Neuronal stem cell (in vitro differentiated cells): ENCODE measurements around the gene SEMA6D.

ENCODE experiments used
- DNase-seq: peaks from one replicate; pipeline ENCODE4 v3.0.0-alpha.2; 2013; ENCODE audit warnings: low spot score
- H2AFZ ChIP-seq: one replicate; pipeline ENCODE4 v1.6.1; 2013; ENCODE audit warnings: mild to moderate bottlenecking, low read length, inconsistent platforms
- H2AK5ac ChIP-seq: 2 replicates; pipeline ENCODE4 v1.6.1; 2013; ENCODE audit warnings: low read depth, mild to moderate bottlenecking, inconsistent platforms, low read length, moderate library complexity, mixed read lengths
- H2BK120ac ChIP-seq: 2 replicates; pipeline ENCODE4 v1.6.1; 2013; ENCODE audit warnings: low read depth, mild to moderate bottlenecking, inconsistent platforms, low read length, moderate library complexity, mixed read lengths
- H2BK12ac ChIP-seq: one replicate; pipeline ENCODE4 v1.6.1; 2013; ENCODE audit warnings: low read length, inconsistent platforms
- H2BK15ac ChIP-seq: 2 replicates; pipeline ENCODE4 v1.6.1; 2013; ENCODE audit warnings: mild to moderate bottlenecking, low read length, inconsistent platforms, mixed read lengths
- H2BK5ac ChIP-seq: one replicate; pipeline ENCODE4 v1.6.1; 2013; ENCODE audit warnings: inconsistent platforms, mild to moderate bottlenecking, low read length, moderate library complexity
- H3K14ac ChIP-seq: one replicate; pipeline ENCODE4 v1.6.1; 2013; ENCODE audit warnings: low read length, inconsistent platforms
- H3K18ac ChIP-seq: 2 replicates; pipeline ENCODE4 v1.6.1; 2013; ENCODE audit warnings: low read length, inconsistent platforms
- H3K23ac ChIP-seq: 2 replicates; pipeline ENCODE4 v1.6.1; 2013; ENCODE audit warnings: low read depth, mild to moderate bottlenecking, mixed read lengths, low read length, inconsistent platforms; ENCODE audit not compliant: poor library complexity
- H3K27ac ChIP-seq: replicated peaks from 3 replicates; pipeline ENCODE4 v1.5.1; 2013; ENCODE audit warnings: low read length, inconsistent platforms
- H3K27me3 ChIP-seq, 3 experiments: 2 replicates each; pipeline ENCODE4 v1.6.1; 2013; ENCODE audit warnings: low read length in 3 of 3, mild to moderate bottlenecking in 2 of 3, inconsistent platforms in 1 of 3, low read depth in 1 of 3, mixed read lengths in 1 of 3, moderate library complexity in 1 of 3; ENCODE audit not compliant: control insufficient read depth in 3 of 3, insufficient read depth in 3 of 3
- H3K36me3 ChIP-seq, 2 donors: replicated peaks in 1 of 2; 2 replicates each; pipeline ENCODE4 v1.6.1; 2013; ENCODE audit warnings: low read length in 2 of 2; ENCODE audit not compliant: control insufficient read depth in 2 of 2, insufficient read depth in 2 of 2
- H3K4ac ChIP-seq: 2 replicates; pipeline ENCODE4 v1.6.1; 2013; ENCODE audit warnings: inconsistent platforms, mild to moderate bottlenecking, low read length, moderate library complexity
- H3K4me1 ChIP-seq, 2 donors: 1 replicate in 1 of 2; 2 replicates in 1 of 2; pipeline ENCODE4 v1.6.1; 2013; ENCODE audit warnings: low read length in 2 of 2, low read depth in 1 of 2; ENCODE audit not compliant: control insufficient read depth in 2 of 2, insufficient read depth in 1 of 2
- H3K4me2 ChIP-seq: one replicate; pipeline ENCODE4 v1.6.1; 2013; ENCODE audit warnings: mild to moderate bottlenecking, low read length, inconsistent platforms; ENCODE audit not compliant: insufficient read depth, poor library complexity, severe bottlenecking
- H3K4me3 ChIP-seq, 2 donors: 2 replicates each; pipeline ENCODE4 v1.5.1; 2013; ENCODE audit warnings: low read length in 2 of 2, mild to moderate bottlenecking in 2 of 2, inconsistent platforms in 1 of 2, moderate library complexity in 1 of 2
- H3K79me1 ChIP-seq: one replicate; pipeline ENCODE4 v1.6.1; 2013; ENCODE audit warnings: low read depth, mild to moderate bottlenecking, inconsistent platforms, low read length, moderate library complexity
- H3K9ac ChIP-seq: one replicate; pipeline ENCODE4 v1.6.1; 2013; ENCODE audit warnings: mild to moderate bottlenecking, low read depth, low read length, inconsistent platforms; ENCODE audit not compliant: poor library complexity
- H3K9me3 ChIP-seq, 2 donors: replicated peaks in 1 of 2; 2 replicates each; pipeline versions ENCODE3 to v1.6.1; 2013; ENCODE audit warnings: low read length in 2 of 2, mild to moderate bottlenecking in 2 of 2, inconsistent platforms in 1 of 2, low read depth in 1 of 2, mixed read lengths in 1 of 2, moderate library complexity in 1 of 2; ENCODE audit not compliant: control insufficient read depth in 2 of 2, insufficient read depth in 1 of 2
- H4K8ac ChIP-seq: one replicate; pipeline ENCODE4 v1.6.1; 2013; ENCODE audit warnings: low read depth, mild to moderate bottlenecking, inconsistent platforms, low read length, moderate library complexity
- H4K91ac ChIP-seq: one replicate; pipeline ENCODE4 v1.6.1; 2013; ENCODE audit warnings: low read length, low read depth, mild to moderate bottlenecking, inconsistent platforms; ENCODE audit not compliant: poor library complexity
- WGBS, 2 donors: extraction: QIAGEN DNeasy Blood & Tissue Kit; methylation state at CpG; one replicate each; pipeline ENCODE4 v1.1.7; 2013; ENCODE audit warnings: missing lambda C conversion rate in 2 of 2, mixed read lengths in 1 of 2; ENCODE audit not compliant: insufficient read length in 2 of 2, insufficient replicate concordance in 1 of 2; ENCODE audit errors: extremely low coverage in 2 of 2; 5-methylcytosine and 5-hydroxymethylcytosine counted together

The SEMA6D gene

GRCh38 chr15:47726399-47726823 is 9.1 kb downstream of the SEMA6D start:
- no peak overlapping the region for H2AK5ac ChIP-seq
- WGBS, 2 donors = no CpG with 5 or more reads among the region's 1 CpG
- no peaks in the 10 kb centered on the region for H3K36me3 ChIP-seq
- no peaks in the 10 kb centered on the region for H3K9me3 ChIP-seq
- no peak overlapping the region for H3K18ac ChIP-seq
- DNase-seq = no peak
- no peak overlapping the region for H3K4me3 ChIP-seq
- no peak overlapping the region for H3K4me2 ChIP-seq
- no peak overlapping the region for H3K23ac ChIP-seq
- no peak overlapping the region for H2BK15ac ChIP-seq
- no peak overlapping the region for H2AFZ ChIP-seq
- H4K8ac ChIP-seq = no peak overlapping the region
- no peak overlapping the region for H3K27ac ChIP-seq
- no peak overlapping the region for H3K4ac ChIP-seq
- no peaks in the 10 kb centered on the region for H3K79me1 ChIP-seq
- no peak overlapping the region for H2BK120ac ChIP-seq
- no peak overlapping the region for H3K14ac ChIP-seq
- no peak overlapping the region for H4K91ac ChIP-seq
- no peak overlapping the region for H2BK5ac ChIP-seq
- H3K27me3 ChIP-seq = peaks cover 0 to 11% (median 0%) of the 10 kb centered on the region in 3 experiments
- no peak overlapping the region for H2BK12ac ChIP-seq
- H3K4me1 ChIP-seq = no peaks in the 10 kb centered on the region
- H3K9ac ChIP-seq = no peak overlapping the region

GRCh38 chr15:47727137-47727536 is 9.8 kb downstream of the SEMA6D start:
- Histone ChIP-seq H3K36me3 (no peaks in the 10 kb centered on the region), H3K18ac (no peak overlapping the region), H2BK15ac (no peak overlapping the region), H3K4ac (no peak overlapping the region), H2BK12ac (no peak overlapping the region), H2AFZ (no peak overlapping the region), H3K4me3 (no peak overlapping the region), H3K4me2 (no peak overlapping the region), H4K8ac (no peak overlapping the region), H3K9me3 (no peaks in the 10 kb centered on the region), H2BK120ac (no peak overlapping the region), H3K14ac (no peak overlapping the region), H3K23ac (no peak overlapping the region), H2AK5ac (no peak overlapping the region), H3K9ac (no peak overlapping the region), H3K4me1 (no peaks in the 10 kb centered on the region), H3K27me3 (peaks cover 0 to 7% (median 0%) of the 10 kb centered on the region in 3 experiments), H3K79me1 (no peaks in the 10 kb centered on the region), H3K27ac (no peak overlapping the region), H2BK5ac (no peak overlapping the region), H4K91ac (no peak overlapping the region)
- no CpG with 5 or more reads among the region's 4 CpGs for WGBS, 2 donors
- DNase-seq = no peak

- Histone ChIP-seq H3K4ac (no peak overlapping the region), H3K14ac (no peak overlapping the region), H3K23ac (no peak overlapping the region), H3K27me3 (peaks cover 0 to 4% (median 0%) of the 10 kb centered on the region in 3 experiments), H3K4me2 (no peak overlapping the region), H3K18ac (no peak overlapping the region), H2BK5ac (no peak overlapping the region), H3K79me1 (no peaks in the 10 kb centered on the region), H2BK120ac (no peak overlapping the region), H2AK5ac (no peak overlapping the region), H2AFZ (no peak overlapping the region), H3K27ac (no peak overlapping the region), H4K8ac (no peak overlapping the region), H4K91ac (no peak overlapping the region), H3K9ac (no peak overlapping the region), H3K4me3 (no peak overlapping the region), H3K9me3 (no peaks in the 10 kb centered on the region), H3K36me3 (no peaks in the 10 kb centered on the region), H2BK15ac (no peak overlapping the region), H3K4me1 (no peaks in the 10 kb centered on the region), H2BK12ac (no peak overlapping the region)
- no CpG with 5 or more reads among the region's 5 CpGs for WGBS, 2 donors
- no peak for DNase-seq
These were observed 10.4 kb downstream of the SEMA6D start for GRCh38 chr15:47727676-47728075.

GRCh38 chr15:47728426-47728825 is 11.1 kb downstream of the SEMA6D start:
- no CpG with 5 or more reads among the region's 6 CpGs for WGBS, 2 donors
- no peaks in the 10 kb centered on the region for H3K4me1 ChIP-seq
- no peak overlapping the region for H4K91ac ChIP-seq
- no peak overlapping the region for H3K9ac ChIP-seq
- no peak overlapping the region for H3K4me2 ChIP-seq
- H3K23ac ChIP-seq = no peak overlapping the region
- H2AFZ ChIP-seq = no peak overlapping the region
- DNase-seq = no peak
- no peak overlapping the region for H4K8ac ChIP-seq
- H3K9me3 ChIP-seq = no peaks in the 10 kb centered on the region
- H2BK120ac ChIP-seq = no peak overlapping the region
- H3K36me3 ChIP-seq = no peaks in the 10 kb centered on the region
- no peak overlapping the region for H3K4ac ChIP-seq
- no peak overlapping the region for H2AK5ac ChIP-seq
- no peak overlapping the region for H2BK12ac ChIP-seq
- H3K18ac ChIP-seq = no peak overlapping the region
- H3K27me3 ChIP-seq = no peaks in the 10 kb centered on the region
- H3K27ac ChIP-seq = no peak overlapping the region
- no peaks in the 10 kb centered on the region for H3K79me1 ChIP-seq
- H2BK15ac ChIP-seq = no peak overlapping the region
- H3K14ac ChIP-seq = no peak overlapping the region
- no peak overlapping the region for H2BK5ac ChIP-seq
- no peak overlapping the region for H3K4me3 ChIP-seq
